Renal cortical epithelial cell (primary cell): ENCODE data around the gene KLHL30. TPM values are rescaled to one million over a fixed set of nuclear protein-coding genes. Genes with fewer than 3 reads are reported as not detected.

Source experiments
- DNase-seq: peaks from one replicate; pipeline ENCODE4 v3.0.0-alpha.2; 2011; ENCODE audit warnings: low read depth
- total RNA-seq: library from RNA; depleted of rRNA; stranded (reverse); fragments of >200 nt; gene quantifications from 2 replicates; pipeline ENCODE4 v1.2.3, GENCODE V29; 2014

KLHL30 gene
- total RNA-seq, 1 donor from 2014 or later: 0.40 TPM

DNA sequence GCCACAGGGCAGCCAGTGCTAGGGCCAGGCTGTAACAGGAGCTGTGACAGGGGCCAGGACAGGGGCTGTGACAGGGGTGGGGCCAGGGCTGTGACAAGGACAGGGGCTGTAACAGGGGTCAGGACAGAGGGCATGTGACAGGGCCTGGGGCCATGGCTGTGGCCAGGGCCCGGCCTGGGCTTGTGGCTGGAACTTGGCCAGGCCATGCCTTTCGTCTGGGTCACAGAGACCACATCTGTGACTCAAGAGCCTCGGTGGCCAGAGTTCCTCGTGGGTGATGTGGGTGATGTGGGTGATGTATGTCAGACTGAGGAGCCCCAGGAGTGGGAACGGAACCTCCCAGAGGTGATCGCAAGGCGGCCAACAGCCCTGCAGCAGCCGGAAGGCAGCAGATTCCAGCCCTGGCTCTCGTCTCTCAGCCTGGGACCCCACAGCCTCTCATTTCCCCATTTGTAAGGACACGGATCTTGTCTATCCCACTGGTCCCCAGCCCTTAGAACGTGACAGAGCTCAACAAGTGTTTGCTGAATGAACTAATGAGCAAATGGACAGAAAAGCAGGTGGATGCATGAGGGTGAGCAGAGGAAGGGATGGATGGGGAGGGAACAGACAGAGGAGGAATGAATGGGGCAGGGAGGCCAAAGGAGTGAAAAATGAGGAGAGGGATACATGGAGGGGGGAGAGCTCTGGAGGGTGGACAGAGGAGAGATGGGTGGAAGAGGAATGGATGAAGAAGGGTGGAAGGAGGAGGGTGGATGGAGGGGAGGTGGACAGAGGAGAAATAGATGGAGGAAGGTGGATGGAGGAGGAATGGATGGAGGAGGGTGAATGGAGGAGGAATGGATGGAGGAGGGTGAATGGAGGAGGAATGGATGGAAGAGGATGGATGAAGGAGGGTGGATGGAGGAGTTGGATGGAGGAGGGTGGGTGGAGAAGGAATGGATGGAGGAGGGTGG lies 21.0 kb upstream of the KLHL30 start:
- DNase-seq: no peak

DNA sequence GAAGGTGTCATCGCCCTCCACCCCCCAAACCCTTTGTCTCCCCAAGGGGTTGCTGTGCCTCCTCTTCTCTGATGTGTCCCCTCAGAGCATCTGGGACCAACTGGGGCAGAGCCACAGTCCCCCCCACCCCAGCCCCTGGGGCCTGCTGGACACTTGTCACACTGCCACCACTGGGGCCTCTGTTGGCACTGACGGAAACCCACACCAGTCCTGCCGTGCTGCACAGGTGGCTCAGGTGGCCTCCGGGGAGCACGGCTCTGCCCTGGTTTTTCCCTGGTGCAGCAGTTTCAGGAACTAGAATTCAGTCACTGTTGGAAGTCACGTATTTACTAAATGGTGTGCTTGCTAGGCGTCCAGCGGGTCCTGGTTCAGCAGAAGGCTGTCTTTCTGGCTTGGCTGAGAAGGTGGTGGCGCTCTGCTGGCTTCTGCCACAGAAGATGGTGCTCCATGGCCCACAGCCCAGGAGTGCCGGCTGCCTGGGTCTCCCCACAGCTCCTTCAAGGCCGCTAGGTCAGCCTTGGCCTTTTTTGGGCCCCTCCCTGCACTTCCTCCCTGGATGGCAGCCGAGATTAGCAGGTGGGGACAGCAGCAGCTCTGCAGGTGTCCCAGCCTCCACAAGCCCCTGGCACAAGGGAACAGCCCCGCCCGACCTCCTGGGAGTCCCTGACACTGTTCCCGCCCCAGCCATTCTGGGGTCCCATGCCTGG lies 18.6 kb upstream of the KLHL30 start:
- no peak for DNase-seq

DNA sequence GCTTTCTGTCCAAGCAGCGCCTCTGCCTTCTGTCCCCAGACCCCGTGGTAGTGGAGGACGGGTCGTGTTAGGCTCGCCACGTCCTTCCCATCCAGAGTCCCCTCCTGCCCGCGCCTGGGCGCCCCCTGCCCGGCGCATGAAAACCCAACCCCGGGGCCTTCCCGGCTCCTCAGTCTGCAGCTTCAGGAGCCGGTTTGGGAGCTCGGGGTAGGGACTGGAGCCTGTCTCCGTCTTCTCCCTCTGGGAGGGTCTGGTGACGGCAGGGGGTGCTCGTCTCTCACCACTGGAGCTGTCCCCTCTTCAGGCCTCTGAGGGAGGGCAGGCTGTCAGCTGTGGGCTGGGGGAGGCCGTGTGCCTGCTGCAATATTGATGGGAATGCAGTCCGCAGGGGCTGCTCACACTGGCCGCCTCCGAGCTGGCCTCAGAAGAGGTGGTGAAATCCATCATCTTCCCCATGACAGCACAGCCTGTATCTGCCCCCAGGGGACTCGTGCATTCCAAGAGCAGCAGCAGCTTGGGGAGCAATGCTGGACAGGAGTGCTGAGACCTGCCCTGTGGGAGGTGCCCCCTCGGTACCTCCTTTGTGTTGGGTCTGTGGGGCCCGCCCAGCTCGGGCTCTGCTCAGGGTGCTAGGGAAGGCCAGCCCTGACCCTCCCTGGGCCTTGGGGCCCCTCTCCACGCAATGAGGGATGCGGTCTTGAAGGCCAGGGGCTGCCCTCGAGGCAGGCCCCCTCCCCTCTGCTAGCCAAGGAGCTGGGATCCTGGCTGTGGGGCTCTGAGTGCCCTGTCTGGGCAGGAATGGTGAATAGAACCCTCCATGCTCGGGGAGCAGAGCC lies 17.8 kb upstream of the KLHL30 start:
- no peak for DNase-seq

DNA sequence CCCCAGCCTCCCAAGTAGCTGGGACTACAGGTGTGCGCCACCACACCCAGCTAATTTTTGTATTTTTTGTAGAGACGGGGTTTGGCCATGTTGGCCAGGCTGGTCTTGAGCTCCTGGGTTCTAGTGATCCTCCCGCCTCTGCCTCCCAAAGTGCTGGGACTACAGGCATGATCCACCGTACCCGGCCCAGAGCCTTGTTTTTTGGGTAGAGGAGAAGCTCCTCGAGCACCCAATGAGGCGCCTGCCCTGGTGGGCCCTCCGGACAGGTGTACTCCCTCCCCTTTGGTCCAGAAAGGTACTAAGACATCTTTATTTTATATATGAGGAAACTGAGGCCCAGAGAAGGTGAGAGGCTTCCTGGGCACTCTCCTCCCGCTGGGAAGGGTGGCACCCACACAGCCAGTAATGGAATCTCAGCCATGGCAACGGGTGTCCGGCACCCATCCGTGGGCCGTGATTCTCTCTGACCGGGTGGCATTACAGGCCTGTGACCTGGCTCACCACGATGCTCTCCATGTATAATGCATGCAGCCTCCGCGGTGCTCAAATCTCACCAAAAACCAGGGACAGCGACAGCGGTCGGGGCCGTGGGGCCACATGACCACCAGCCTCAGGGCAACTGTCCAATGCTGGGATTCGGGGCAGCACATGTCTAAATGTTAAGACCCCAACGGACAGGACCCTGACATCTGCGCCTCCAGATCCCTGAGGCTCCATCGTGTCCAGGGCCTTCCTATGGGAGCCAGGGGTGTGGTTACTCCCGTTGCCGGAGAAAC lies 16.8 kb upstream of the KLHL30 start:
- DNase-seq: no peak

DNA sequence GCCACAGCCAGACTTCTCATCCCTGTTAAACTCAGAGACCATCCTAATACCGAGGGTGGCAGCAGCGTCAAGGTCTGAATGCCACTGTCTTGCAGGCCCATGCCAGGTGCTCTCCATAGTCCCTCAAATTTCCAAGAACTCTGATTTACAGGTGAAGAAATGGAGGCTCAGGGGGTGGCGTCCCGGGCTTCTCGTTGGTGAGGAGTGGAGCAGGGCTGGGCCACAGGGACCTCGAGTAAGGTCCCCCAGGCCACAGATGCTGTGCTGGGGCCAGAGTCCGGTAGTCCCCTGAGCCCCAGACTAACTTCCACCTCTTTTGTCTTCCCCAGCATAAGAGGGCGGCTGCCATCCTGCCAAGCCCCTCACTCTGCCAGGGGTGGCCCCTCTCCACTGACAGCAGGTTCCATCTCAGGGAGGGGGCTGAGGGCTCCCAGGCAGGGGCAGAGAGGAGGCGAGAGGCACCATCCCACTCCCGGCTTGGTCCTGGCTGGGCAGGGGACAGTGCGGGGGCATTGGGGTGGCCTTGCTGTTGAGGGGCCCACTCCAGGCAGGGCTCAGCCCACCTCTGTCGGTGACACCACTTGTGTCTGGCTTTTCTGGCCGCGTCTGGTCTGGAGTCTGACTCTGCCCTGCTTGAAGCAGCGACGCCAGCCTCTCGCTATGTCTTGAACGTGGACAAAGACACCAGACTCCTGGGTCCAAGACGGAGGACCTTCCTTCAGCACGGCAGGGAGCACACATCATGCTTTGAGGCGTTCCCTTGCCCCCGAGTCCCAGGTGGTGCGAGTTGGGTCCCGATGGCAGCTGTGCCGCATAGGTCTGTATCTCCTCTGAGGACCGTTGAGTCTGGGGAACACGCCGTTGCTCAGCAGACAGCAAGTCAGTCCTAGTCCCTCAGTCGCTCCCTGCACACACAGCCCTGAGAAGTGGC lies 15.9 kb upstream of the KLHL30 start:
- no peak for DNase-seq

DNA sequence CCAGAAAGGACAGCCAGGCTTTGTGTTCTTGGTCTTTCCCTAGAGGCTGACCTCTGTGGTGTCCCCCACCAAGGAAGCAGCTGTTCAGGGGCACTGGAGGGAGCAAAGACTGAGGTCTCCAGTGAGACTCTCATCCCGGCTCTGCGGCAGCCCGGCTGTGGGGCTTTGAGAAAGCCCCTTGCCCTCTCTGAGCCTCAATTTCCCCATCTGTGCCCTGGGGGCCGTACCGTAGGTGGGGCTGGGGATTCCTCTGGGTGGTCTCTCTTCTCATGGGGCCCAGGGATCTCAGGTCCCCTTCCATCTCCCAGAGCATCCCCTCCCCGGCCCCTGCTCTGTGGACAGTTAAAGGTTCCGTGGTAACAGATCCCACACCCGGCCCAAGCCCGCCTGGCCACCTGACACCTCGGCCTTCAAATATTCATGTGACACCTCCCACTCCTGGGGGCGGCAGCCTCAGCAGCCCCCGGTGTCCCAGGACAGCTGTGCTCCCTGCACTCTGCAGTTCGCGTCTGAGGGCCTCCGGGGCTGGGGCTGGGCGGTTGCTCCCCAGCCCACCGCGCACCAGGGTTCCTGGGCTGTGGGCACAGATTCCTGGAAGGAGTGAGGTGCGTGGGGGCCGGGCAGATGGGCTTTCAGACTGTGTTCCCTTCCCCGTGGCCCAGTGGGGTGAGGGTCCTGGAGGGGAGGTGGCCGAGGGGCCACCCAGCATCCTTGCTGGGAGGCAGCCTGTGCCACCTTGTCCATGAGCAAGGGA lies 15.1 kb upstream of the KLHL30 start:
- DNase-seq: no peak

DNA sequence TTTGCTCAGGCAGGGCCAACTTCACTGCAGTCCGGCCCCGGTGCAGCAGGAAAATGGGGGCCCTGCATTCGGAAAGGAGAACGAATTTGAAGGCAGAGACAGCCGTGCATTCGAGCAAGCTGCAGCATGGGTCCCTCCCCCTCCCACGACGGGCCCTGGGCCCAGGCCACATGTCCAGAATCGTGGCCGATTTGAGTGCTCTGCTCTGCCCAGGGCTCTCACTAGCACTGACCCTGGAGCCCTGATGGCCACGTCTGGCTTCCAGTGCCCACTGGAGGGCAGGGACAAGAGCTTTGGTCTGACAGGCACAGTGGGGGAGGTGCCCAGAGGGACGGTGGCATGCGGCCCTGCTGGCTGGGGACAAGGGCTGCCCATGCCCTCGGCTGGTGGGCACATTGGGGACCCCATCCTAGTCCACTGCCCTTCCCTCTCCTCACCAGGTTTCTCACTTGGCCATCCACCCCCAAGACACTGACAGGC lies 14.4 kb upstream of the KLHL30 start:
- DNase-seq: no peak

DNA sequence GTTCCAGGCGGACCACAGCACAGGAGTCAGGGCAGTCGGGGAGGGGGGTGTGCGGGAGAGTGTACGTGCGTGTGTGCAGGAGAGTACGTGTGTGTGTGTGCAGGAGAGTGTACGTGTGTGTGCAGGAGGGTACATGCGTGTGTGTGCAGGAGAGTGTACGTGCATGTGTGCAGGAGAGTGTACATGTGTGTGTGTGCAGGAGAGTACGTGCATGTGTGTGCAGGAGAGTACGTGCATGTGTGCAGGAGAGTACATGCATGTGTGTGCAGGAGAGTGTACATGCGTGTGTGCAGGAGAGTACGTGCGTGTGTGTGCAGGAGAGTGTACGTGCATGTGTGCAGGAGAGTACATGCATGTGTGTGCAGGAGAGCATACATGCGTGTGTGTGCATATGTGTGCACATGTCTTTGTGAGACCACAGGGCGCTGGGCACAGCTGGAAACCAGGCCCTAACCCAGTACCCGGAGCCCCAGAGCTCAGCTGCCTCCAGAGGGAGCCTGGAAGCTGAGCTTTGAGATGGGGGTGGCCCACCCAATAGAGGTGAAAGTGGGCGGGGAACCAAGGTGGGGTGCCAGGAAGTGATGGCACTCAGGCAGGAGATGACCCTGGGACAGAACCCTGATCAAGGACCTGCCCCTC lies 13.9 kb upstream of the KLHL30 start:
- no peak for DNase-seq

DNA sequence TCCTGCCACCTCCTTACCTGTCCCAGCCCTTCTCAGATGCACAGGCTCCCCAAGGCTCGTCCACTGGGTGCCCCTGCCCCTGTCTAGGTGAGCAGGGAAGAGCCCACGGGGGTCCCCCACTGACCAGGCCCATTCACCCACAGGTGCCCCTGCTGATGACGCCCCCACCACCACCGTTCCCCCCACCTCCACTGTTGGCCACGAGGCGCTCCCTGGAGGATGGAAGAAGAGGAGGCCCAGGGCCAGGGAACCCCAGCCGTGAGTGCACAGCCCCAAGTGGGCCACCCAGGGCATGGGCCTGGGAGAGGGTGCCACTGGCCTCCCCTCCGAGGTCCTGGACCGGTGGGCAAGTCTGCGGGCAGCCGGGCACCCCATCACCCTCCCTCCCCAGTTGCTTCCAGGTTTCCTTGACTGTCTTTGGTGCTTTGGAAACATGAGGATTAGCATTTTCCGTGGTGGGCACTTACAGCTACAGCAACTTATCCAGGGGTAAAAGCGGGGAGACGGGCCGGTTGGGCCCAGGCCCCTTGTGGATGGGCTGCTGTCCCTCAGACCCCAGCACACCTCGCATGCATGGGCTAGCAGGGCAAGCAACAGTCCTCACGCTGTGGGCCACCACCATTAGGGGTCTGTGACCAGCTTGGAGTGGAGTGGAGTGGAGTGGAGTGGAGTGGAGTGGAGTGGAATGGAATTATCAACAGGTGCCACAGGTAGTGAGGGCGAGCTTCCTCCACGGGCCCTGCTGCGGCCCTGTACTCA lies 13.2 kb upstream of the KLHL30 start:
- no peak for DNase-seq

DNA sequence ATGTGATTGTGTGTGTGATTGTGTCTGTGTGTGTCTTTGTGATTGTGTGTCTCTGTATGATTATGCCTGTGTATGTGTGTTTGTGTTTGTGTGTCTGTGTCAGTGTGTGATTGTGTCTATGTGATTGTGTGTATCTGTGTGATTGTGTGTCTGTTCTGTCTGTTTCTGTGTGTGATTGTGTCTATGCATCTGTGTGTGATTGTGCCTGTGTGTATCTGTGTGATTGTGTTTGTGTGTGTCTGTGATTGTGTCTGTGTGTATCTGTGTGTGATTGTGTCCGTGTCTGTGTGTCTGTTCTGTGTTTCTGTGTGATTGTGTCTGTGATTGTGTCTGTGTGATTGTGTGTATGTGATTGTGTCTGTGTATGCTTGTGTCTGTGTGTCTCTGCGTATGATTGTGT lies 12.1 kb upstream of the KLHL30 start:
- no peak for DNase-seq

DNA sequence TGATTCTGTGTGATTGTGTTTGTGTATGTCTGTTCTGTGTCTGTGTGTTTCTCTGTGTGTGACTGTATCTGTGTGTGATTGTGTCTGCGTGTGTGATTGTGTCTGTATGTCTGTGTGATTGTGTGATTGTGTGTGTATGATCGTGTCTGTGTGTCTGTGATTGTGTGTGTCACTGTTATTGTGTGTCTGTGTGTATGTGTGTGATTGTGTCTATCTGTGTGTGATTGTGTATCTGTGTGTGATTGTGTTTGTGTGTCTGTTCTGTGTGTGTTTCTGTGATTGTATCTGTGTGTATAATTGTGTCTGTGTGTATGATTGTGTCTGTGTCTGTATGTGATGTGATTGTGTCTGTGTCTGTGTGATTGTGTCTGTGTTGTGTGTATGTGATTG lies 11.7 kb upstream of the KLHL30 start:
- DNase-seq: no peak

DNA sequence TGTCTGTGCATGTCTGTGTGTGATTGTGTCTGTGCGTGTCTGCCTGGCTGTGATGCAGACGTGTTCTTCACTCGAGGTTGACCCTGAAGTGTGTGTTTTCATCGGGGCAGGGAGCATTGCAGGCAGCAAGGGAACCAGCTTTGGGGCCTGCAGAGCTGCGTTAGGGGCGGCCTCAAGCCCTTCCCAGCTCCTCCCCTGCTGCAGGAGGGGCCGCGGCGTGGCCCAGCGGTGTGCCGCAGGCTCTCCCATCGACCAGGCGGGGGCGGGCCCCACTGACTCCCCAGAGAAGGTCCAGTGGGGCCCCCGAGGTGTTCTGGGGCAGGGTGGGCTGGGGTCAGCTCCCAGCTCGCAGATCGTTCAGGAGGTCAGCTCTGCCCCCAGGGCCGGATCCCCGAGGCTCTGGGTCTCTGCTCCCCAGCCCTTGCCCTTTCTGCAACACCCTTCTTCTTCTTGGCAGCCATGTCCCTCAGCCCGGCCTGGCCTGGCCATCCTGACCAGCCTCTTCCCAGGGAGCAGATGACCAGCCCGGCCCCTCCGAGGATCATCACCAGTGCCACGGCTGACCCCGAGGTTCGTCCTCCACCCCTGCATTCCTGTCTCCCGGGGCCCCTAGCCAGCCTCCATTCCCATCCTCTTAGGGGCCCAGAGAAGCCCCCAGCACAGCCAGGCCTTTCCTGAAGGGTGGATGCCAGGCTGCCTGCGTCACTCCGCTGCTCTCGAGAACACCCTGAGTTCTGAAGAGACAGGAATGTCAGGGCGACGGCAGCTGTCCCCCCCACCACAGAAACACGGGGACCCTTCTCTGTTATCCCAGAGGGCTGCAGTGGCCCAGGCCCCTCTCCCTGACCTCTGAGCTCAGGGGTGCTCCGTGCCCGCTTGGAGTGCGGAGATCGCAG lies 11.1 kb upstream of the KLHL30 start:
- DNase-seq: peak; percentile 13

DNA sequence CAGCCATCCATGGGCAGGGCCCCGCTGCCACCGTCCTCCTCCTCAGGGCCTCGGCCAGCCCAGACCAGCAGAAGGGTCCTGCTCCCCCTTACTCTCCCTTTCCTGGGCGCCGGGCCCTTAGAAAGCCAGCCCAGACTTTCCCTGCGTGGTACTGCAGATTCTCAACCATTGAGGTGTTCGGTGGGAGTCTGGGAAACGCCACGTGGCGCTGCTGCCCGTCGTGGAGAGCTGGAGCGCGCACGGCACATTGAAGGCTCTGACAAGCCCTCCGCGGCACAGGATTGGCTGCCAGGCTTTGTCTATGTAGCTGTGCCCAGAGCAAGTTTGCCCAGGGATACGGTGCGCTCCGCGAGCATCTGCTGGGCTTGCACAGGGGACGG lies 10.4 kb upstream of the KLHL30 start:
- DNase-seq: no peak

DNA sequence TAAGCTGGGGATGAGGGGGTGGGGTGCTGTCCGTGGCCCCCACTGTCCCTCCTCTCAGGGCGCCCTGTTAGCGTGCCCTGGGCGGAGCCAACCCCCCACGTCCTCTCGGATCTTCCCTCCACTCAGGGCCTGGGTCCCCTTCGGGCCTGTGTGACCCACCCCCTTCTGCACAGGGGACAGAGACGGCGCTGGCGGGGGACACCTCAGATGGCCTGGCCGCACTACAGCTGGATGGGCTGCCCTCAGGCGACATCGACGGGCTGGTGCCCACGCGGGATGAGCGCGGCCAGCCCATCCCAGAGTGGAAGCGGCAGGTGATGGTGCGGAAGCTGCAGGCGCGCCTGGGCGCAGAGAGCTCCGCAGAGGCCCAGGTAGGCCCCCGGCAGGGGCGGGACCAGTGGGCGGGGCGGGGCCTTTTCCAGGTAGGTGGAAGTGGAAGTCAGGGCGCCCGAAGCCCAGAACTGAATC lies 9.9 kb upstream of the KLHL30 start:
- no peak for DNase-seq

DNA sequence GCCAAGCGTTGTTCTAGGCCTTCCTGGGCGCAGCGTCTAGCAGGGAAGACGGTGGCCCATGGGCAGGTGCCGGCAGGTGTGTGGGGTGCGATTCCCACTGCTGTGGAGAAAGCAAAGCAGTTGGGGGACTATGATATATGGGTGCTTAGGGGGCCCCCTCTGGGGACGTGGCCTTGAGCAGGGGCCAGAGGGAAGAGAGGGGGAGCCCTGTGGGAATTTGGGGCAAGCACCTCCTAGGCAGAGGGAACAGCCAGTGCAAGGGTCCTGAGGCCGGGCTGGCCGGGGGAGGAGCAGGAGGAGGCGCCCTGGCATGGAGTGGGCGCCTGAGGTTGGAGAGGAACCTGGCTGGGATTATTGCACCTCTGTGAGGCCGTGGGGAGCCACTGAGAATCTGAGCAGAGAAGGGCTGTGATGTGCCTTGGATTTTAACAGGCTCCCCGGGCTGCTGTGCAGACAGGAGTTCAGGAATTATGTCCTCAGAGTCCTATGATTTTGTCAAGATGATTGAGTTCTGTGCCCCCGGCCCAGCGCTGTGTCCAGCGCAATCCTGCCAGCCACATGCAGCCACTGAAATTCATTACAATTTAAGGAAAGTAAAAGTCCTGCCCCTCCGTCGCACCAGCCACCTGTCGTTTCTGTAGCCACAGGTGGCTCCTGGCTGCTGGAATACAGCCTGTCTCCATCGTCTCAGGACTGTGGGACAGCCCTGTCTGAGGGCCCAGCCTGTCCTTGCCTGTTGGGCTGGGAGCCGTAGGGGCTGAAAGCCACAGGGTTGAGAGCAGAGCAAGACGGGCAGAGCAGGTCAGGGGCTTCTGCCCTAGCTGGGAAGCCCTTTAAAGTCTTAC lies 9.1 kb upstream of the KLHL30 start:
- no peak for DNase-seq

DNA sequence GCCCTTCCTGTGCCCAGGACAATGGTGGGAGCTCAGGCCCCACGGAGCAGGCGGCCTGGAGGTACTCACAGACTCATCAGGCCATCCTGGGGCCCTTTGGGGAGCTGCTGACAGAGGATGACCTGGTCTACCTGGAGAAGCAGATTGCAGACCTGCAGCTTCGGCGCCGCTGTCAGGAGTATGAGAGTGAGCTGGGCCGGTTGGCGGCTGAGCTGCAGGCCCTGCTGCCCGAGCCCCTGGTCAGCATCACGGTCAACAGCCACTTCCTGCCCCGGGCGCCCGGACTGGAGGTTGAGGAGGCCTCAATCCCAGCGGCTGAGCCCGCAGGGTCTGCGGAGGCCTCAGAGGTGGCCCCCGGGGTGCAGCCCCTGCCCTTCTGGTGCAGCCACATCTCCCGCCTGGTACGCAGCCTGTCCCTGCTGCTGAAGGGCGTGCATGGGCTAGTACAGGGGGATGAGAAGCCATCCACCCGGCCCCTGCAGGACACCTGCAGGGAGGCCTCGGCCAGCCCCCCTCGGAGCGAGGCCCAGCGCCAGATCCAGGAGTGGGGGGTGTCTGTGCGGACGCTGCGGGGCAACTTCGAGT lies 8.3 kb upstream of the KLHL30 start:
- no peak for DNase-seq
